Head of caudate nucleus (tissue), 42 donors: ENCODE data around the gene SARDH.
A peak's percentile ranks its signal among the peaks of the same experiment; 100 is the strongest.

Source experiments
- DNase-seq, 42 donors: peaks; one replicate each; pipeline versions ENCODE4 v3.0.0 to v3.0.0-alpha.2; 2020 to 2021; ENCODE audit warnings: mixed read lengths in 7 of 42
- intact Hi-C: fragments of 100-400 bp; cut with DNase I; formaldehyde crosslinking; loops from one replicate; pipeline ENCODE4 v1.15.0; 2022

Gene SARDH

DNA sequence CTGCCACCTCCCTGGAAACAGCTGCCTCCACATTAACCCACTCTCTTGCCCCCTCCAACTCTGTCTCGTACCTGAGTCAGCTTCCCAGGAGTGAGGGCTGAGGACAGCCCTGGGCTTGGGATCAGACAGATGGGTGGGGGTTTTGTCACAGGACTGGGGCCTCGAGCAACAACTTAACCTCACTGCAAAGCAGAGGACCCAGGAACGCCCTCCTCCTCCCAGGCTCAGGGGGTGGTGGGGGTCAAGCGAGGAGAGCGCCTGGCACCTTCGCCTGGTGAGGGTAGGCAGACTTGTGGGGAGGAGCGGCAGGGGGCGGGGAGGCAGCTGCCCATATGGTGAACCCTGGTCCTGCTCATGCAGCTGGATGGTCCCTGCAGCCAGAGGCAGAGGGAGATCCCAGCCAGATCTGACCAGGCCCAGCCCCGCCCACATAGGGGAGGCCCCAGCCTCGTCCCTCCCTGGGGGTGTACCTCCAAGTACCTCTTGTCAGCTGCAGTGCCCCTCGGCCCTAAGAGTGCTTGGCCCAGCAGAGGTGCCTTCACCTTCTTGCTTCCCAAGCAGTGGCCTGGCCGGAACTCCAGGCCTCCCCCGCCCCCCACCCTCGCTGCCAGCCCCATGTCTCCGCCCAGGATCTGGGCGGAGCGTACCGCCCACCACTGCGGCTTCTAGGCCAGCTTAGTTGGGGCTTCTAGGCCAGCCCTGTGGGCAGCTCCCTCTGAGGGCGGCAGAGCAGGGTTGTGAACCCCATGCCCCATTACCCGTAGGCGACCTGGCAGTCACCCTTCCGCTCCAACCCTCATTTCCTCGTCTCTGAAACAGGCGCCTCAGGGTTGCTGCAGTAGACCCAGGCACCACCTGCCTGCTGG, at the start of gene SARDH:
Gene SARDH (minus strand): TSS at position 579 of the 866 bp plus-strand sequence. CDS start 4,179 bp downstream, outside the sequence.
- peak in 11 of 42 donors; percentile 9 to 48 (median 17) for DNase-seq
- intact Hi-C loops = no loop called here

GRCh38 chr9:133787754-133788025, 49.5 kb upstream of the SARDH start:
- peak in 9 of 42 donors; percentile 17 to 39 (median 25) for DNase-seq
- intact Hi-C loops = no loop called here

DNA sequence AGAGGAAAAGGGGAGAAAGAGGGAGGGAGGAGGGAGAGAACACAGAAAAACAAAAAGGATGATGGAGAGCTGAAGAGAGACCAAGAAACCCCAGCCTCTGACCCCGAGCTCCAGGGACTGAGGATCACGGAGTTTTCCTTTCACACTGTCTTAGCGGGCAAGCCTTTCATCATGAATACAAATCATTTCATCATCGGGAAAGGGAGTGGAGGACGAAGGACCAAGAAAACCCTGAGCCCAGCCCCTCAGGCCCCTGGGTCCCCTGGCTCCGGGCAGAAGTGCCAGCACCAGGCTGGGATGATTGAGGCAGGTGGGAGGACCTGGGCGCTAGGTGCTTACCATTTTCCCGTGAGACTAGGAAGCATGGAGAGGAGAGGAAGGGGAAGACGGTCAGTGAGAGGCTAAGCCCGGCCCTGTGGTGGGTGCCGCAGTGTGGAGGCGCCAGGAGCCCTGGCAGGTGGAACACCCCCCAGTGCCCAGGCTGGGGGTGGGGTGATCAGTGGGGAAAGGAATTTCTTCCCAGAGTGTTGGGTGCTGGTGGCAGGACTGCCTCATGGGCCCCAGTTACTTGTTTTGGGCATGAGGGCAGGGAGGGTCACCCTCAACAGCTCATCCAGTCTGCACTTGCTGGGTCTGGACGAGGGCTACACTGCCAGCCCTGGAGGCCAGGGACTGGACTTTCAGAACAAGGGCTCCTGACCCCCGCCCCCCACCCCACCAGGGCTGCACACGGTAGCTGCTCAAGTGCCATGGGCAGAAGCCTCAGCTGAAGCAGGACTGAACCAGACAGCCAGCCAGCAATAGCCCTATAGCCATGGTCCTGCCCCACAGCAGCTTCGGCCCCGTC, 49.0 kb upstream of the SARDH start:
- intact Hi-C loops = no loop called here
- DNase-seq = no peak

DNA sequence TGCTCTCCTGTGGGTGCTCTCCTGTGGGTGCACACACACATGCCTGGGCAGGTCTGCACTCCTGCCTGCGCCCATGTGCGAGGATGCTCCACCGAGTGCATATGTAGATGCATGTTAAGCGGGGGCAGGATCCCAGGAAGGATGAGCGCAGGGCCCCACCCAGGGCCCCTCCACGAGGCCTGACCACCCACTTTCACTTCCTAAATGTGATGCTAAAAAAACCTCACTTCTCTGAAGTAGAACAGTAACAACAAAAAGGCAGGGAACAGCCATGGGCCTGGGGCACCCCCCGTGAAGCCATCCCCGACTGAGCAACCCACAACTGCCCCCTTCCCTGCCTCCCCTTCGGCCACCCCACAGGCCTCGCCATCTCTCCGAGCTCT, 48.2 kb upstream of the SARDH start:
- intact Hi-C loops = no loop called here
- DNase-seq = peak in 1 of 42 donors; percentile 20

GRCh38 chr9:133785753-133786370, 47.7 kb upstream of the SARDH start:
- no peak for DNase-seq
- intact Hi-C loops = no loop called here

GRCh38 chr9:133784731-133785561, 46.8 kb upstream of the SARDH start:
- no peak for DNase-seq
- intact Hi-C loops = no loop called here

DNA sequence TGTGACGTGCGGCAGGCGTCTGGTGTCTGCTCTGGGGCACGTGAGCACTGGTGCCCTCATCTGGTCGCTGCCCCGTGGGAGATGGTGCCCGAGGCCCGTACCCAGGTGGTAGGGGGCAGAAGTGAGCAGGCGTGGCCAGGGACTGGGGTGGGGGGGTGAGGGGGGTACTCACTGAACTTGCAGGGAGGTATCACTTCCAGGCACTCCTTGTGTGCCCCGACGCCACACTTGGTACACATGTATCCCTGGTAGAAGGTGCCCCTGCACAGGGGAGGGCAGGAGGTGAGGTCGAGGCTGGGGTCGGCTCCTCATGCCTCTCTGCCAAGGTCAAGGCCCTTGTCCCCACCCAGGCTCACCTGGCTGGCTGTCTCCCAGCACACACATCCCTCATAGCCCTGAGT, 45.2 kb upstream of the SARDH start:
- intact Hi-C loops = no loop called here
- no peak for DNase-seq

- intact Hi-C loops = no loop called here
These were observed 44.3 kb upstream of the SARDH start for GRCh38 chr9:133782157-133783130.

GRCh38 chr9:133781828-133782135, 43.6 kb upstream of the SARDH start:
- intact Hi-C loops = no loop called here

More at GRCh38 chr9:133782157-133783130, 44.3 kb upstream of the SARDH start:
- peak; percentile 68 to 93 (median 84) for DNase-seq

GRCh38 chr9:133780962-133781827, 43.0 kb upstream of the SARDH start:
- intact Hi-C loops = no loop called here
- DNase-seq = no peak

More at GRCh38 chr9:133781828-133782135, 43.6 kb upstream of the SARDH start:
- no peak for DNase-seq

GRCh38 chr9:133780404-133780945, 42.3 kb upstream of the SARDH start:
- DNase-seq = no peak
- intact Hi-C loops = no loop called here

DNA sequence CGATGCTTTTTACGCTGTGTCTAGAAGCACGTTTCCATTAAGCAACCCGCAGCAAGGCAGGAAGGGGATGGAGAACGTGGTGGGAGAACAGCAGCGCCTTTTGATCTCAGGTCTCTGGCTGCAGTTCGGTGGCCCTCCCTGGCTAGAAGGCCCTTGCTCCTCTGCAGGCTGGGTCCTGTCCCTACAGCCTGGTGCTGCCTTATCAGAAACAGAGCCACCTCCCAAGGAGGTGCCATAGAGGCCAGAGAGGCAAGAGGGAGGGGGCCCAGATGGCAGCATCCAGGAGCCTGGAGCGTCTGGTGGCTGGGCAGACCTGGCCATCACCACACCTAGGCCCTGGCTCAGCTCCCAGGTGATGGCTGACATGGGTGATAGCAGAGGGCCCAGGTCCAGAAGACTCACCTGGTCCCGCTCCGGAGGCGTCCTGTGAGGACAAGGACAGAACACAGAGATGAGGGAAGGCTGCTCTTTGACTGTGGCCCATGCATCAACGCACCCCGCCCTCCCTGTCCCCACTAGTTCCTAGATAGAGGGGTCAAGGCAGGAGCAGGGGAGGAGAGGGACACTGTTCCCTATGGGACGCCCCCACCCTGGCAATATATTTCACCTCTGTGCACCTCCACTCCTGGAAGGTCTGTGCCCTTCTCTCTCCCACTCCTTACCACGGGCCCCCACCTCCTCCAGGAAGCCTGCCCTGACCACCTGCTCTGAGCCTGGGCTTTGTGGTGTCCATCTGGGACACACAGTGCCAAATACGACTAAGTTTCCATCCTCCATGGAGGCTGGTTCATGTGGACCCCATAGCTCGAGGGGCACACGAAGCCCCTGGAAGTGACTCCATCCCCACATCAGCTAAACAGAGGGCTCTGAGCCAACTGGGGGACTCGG, 41.6 kb upstream of the SARDH start:
- intact Hi-C loops = no loop called here
- DNase-seq = no peak

DNA sequence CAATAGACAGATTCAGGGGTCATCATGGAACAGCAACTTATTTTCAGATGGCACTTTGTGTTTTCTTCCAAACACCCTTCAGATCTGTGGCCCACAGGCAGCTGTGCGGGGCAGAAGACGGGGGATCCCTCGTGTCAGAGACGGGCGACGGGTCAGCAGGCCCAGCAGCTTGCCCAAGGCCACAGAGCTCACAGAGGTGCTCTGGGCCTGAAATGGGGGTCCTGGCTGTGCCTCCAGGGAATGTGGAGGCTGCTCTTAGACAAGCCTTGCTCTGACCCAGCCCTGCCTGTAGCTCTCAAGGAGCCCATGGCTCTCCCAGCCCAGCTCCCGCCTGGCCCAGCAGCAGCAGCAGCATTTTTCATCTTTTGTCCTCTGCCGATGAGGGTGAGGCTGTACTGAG, 40.9 kb upstream of the SARDH start:
- intact Hi-C loops = no loop called here
- DNase-seq = no peak

GRCh38 chr9:133778336-133779013, 40.3 kb upstream of the SARDH start:
- no peak for DNase-seq
- intact Hi-C loops = no loop called here

- intact Hi-C loops = no loop called here
- DNase-seq = no peak
These were observed 39.7 kb upstream of the SARDH start for GRCh38 chr9:133777871-133778270.
